ENCODE data around the gene MEMO1.
A peak's percentile ranks its signal among the peaks of the same experiment; 100 is the strongest.
"Not testable (repeated sequence)": the region's sequence is repeated elsewhere in the genome, so short reads cannot be mapped to it uniquely, and the experiment has no call there.

The MEMO1 gene

DNA sequence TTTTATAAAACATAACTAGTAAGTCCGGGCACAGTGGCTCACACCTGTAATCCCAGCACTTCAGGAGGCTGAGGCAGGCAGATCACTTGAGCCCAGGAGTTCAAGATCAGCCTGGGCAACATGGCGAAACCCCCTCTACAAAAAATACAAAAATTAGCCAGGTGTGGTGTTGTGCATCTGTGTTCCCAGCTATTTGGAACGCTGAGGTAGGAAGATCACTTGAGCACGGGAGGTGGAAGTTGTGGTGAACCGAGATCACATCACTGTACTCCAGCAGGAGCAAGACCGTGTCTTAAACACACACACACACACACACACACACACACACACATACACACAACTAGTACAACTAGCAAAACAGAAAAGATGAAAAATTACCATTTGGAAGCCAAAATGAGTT lies 103.3 kb downstream of the MEMO1 start:
- not testable (repeated sequence) for DNase-seq (ENCODE audit: low read depth)

DNA sequence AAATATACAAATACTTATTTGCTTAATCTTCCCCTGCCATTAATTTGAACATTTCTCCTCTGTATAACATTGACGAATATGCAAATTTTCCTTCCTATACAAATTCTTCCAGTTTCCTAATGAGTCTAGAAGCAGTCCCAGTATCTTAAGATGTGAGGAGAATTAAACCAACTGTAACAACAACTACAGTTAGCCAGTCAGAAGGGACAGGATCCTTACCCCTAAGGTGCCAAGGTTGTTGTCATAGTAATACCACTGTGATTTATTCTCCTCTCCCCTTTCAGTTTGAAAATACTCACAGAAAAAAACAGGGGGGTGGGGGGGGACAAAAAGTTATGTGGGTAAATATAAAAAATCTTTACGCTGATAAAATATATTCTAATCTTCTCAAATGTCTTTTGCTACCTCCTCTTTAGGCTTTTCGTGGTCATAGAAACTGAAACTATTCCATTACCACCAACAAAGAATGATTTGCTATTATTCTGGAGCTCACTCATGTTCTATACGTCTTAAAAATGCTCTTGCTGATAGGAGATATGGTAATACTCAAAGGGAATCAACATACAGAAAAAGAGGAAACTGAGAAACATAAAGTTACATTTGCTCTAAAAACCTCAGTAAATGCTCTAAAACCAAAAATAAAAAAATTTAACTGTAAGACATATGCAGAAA lies 107.6 kb downstream of the MEMO1 start:
- DNase-seq (ENCODE audit: low read depth), result no peak

DNA sequence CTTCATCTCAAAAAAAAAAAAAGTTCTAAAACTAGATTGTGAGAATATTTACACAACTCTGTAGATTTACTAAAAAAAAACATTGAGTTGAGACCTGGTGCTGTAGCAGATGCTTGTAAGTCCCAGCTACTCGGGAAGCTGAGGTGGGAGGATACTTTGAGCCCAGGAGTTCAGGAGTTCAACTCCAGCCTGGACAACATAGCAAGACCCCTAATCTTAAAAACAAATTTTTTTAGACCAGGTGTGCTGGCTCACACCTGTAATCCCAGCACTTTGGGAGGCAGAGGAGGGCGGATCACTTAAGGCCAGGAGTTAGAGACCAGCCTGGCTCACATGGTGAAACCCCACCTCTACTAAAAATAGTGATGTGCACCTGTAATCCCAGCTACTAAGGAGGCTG lies 108.9 kb downstream of the MEMO1 start:
- no peak for DNase-seq (ENCODE audit: low read depth)

DNA sequence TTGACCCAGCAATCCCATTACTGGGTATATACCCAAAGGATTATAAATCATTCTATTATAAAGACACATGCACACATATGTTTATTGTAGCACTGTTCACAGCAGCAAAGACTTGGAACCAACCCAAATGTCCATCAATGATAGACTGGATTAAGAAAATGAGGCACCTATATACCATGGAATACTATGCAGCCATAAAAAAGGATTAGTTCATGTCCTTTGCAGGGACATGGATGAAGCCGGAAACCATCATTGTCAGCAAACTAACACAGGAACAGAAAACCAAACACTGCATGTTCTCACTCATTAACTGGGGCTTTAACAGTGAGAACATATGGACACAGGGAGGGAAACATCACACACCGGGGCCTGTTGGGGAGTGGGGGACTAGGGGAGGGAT lies 110.7 kb downstream of the MEMO1 start:
- not testable (repeated sequence) for DNase-seq (ENCODE audit: low read depth)

DNA sequence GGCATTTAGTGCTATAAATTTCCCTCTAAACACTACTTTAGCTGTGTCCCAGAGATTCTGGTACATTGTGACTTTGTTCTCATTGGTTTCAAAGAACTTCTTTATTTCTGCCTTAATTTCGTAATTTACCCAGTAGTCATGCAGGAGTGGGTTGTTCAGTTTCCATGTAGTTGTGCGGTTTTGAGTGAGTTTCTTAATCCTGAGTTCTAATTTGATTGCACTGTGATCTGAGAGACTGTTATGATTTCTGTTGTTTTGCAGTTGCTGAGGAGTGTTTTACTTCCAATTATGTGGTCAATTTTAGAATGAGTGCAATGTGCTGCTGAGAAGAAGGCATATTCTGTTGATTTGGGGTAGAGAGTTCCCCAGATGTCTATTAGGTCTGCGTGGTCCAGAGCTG lies 112.5 kb downstream of the MEMO1 start:
- DNase-seq (ENCODE audit: low read depth), result not testable (repeated sequence)

DNA sequence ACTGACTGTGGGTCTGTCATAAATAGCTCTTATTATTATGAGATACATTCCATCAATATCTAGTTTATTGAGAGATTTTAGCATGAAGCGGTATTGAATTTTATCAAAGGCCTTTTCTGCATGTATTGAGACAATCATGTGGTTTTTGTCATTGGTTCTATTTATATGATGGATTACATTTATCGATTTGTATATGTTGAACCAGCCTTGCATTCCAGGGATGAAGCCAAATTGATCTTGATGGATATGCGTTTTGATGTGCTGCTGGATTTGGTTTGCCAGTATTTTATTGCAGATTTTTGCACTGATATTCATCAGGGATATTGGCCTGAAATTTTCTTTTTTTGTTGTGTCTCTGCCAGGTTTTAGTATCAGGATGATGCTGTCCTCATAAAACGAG lies 113.5 kb downstream of the MEMO1 start:
- not testable (repeated sequence) for DNase-seq (ENCODE audit: low read depth)

DNA sequence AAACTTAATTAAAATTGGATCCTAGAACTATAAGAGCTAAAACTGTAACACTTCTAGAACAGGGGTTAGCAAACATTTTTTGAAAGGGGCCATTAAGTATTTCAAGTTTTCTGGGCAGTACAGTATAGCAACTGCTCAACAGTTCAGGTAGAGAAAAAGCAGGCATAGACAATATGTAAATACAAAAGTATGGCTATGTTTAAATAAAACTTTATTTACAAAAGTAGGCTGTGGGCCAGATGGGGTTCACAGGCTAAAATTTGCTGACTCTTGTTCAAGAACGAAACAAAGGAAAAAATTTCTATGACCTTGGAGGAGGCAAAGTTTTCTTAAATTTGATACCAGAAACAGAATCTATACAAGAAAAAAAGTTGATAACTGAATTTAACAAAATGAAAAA lies 114.5 kb downstream of the MEMO1 start:
- DNase-seq (ENCODE audit: low read depth), result no peak

DNA sequence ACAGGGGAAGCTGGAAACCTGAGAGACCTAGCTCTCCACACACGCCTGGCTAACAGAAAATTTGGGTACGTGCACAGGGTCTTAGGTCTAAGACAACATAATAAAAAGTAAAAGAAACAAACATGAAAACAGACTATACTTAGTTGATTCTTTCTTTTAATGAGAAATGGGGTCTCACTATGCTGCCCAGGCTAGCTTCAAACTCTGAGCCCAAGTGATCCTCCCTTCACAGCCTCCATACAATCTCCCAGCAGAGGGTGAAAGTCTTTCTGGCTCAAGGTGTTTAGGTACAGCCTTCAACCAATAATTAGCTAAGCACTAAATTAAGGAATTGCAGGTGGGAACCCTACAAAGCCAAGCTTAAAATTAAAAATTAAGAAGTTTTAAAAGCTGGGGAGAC lies 116.2 kb downstream of the MEMO1 start:
- no peak for DNase-seq (ENCODE audit: low read depth)

DNA sequence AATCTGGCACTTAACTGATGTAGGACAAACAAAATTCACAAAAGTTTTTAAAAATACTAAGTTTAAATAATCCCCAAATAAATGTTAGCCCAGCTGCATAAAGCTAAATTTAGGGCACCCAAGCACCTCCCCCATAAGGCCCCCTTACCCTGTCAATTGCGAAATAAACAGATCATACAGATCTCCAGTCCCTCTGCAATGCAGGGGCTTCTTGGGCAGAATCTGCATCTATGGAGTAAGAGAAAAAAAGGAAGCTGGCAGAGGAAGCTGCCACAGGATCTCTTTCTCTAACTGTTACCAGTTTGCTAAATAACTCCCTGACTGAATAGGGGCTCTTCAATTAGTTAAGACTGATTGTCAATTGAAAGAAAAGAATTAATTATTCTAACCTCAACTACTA lies 117.7 kb downstream of the MEMO1 start:
- DNase-seq (ENCODE audit: low read depth), result peak; percentile 35

DNA sequence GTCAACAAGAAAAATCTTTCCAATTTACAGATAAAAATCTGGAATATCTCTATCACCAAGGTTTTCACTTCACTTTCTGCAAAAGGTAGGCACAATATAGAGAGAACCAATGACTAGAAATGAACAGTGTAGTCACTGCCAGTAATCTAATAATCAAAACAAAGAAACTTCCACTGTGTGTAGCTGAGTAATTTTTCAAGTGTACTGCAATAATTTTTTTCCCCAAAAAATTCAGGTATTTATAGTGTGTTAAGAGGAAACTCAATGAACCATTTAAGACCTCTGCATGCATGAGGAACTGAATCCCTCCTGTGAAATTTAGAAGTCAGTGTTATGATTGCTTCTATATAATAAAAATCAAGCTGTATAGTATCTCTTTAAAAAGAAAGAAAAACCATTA lies 121.8 kb downstream of the MEMO1 start:
- DNase-seq (ENCODE audit: low read depth), result no peak

DNA sequence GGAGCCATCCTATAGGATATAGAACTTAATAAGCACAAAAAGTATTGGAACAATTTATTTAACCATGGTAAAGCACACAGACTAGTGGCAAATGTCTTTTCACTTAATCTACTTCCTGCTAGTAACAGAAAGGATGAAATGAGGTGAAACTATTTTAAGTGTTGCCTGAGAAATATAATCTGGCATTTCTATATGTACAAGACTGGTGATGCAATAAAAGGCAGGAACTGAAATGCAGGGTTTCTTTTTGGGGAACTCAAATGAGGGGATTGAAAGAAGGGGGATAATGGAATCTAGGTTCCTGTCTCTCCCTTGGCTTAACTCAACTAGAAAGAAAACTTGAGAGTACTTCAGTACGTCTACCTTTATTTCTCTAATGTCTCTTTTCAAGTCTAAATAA lies 122.3 kb downstream of the MEMO1 start:
- no peak for DNase-seq (ENCODE audit: low read depth)

DNA sequence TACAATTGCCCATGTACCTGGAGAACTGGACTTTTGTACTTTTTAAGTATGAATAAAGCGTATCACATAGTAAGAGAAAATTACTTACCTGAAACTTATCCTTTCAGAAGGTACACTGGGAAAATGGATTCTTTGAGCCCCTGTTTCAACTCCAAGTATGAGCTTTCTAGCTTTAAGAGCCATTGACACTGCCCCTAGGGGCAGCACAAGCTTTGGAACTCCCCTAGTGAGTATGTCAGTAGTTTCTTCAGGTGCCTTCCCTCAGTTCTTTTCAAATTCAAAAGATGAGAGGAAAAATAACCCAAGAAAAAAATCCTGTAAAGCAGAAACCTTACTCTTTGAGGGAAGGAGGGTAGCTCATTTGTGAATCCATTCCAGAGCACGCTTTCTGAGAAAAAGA lies 124.1 kb downstream of the MEMO1 start:
- no peak for DNase-seq (ENCODE audit: low read depth)

DNA sequence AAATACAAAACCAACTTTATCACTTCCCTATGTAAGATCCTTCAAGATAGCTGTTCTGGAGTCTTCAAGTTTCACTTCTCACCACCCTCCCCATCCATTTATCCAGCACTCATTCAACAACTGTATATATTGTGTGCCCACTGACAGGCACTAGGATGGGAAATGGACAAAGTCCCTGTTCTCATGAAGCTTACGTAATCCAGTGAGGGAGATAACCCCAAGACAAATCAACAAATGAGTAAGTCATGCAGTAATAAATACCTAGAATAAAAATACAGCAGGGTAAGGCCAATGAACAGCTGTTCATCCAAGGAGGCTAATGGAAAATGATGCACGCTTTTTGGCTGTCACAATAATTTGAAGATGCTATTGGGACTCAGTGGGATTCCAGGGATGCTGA lies 133.8 kb downstream of the MEMO1 start:
- no peak for DNase-seq (ENCODE audit: low read depth)

DNA sequence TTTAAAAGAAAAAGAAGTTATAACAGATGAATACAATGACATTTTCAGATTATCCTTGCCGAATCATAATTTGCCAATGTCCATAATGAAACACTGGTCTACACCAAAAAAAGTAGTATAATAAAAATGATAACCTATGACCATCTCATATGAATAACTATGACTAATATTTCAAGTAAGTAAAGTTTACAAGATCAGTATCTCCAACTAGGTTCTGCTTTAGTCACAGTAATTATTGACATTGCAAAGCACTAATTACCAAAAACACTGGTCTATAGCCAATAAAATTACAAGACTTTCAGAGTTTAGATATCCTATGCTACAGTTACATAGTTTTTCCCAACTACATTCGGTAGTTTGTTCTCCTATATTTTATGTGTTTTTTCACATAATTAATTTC lies 136.7 kb downstream of the MEMO1 start:
- DNase-seq (ENCODE audit: low read depth), result no peak

DNA sequence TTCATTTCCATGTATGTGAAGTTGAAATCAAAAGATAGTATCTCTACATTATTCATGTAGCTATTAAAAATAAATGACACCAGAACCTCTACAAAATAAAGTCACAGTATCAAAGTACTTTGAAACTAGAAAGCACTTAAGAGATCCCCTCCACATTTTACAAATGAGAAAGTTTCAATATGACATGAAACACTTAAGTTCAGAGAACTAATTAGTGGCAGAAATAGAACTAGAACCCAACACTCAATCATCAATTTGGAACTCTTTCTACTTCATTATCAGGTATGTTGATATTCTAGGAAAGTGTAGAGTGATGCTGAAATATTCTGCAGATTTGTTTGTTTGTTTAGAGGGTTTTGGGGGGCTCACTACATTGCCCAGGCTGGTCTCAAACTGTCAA lies 145.6 kb downstream of the MEMO1 start:
- DNase-seq (ENCODE audit: low read depth), result no peak

DNA sequence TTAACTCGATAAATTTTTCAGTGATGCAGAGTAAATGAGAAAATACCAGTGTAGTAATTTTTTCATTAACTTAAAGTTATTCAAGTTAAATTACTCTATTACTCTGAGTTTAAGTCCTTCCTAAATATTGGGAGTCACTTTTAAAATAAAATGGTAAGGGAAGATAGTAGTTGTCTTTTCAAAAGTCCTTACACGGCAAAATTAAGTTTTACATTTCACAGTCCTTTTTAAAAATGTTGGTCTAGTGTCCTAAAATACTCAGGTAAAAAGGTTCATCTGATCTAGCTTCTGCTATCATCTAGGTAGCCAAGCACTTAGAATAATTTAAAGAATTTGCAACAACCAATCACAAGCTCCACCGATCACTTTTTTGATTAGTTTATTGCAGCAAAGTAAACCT lies 146.9 kb downstream of the MEMO1 start:
- no peak for DNase-seq (ENCODE audit: low read depth)

DNA sequence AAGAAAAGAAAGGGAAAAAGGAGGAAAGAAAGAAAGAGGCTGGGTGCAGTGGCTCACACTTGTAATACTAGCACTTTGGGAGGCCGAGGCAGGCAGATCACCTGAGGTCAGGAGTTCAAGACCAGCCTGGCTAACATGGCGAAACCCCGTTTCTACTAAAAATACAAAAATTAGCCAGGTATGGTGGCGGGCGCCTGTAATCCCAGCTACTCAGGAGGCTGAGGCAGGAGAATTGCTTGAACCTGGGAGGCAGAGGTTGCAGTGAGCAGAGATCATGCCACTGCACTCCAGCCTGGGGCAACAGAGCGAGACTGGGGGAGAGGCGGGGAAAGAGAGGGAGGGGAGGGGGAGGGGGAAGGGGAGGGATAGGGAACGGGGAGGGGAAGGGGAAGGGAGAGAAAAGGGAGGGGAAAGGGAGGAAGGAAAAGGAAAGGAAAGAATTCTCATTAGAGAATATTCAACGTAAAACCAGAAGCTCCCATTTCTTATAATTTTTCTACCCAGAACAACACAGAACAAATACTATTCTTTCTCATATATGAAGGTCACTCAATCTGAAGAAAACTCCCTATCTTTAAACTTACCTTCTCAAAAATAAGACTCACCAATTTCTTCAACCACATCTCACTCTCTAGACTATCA lies 147.7 kb downstream of the MEMO1 start:
- not testable (repeated sequence) for DNase-seq (ENCODE audit: low read depth)

DNA sequence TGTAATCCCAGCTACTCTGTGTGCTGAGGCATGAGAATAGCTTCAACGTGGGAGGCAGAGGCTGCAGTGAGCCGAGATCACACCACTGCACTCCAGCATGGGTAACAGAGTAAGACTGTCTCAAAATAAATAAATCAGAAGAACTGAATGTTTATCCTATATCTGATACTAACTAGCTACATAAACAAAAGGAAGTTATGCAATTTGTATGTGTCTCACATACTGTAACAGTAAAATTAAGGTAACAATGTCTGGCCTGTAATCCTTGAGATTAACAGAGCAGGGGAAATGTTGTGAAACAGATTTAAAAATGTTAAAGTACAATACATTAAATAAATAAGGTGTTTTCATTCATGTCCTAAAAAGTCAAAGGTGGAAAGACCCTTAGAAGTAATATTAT lies 150.8 kb downstream of the MEMO1 start:
- no peak for DNase-seq (ENCODE audit: low read depth)

DNA sequence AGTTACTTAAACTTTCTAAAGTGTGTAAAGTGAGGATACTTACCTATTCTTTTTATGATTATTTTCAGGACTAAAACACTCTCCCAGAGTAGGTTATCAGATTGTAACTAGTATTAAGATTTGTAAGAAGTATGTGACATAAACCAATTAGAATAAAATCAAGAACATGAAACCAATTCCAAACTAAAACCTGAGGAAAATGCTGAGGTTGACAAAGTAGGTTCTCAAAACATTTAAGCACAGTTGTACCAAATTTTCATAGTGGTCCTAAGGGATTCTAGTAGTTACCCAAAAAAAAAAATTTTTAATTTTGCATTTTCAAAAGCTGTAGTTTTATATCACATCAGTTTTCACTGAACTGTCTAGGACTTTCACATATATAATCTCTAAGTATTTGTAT lies 157.3 kb downstream of the MEMO1 start:
- DNase-seq (ENCODE audit: low read depth), result no peak

DNA sequence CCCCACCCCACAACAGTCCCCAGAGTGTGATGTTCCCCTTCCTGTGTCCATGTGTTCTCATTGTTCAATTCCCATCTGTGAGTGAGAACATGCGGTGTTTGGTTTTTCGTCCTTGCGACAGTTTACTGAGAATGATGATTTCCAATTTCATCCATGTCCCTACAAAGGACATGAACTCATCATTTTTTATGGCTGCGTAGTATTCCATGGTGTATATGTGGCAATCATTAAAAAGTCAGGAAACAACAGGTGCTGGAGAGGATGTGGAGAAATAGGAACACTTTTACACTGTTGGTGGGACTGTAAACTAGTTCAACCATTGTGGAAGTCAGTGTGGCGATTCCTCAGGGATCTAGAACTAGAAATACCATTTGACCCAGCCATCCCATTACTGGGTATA lies 168.7 kb downstream of the MEMO1 start:
- DNase-seq (ENCODE audit: low read depth), result not testable (repeated sequence)

DNA sequence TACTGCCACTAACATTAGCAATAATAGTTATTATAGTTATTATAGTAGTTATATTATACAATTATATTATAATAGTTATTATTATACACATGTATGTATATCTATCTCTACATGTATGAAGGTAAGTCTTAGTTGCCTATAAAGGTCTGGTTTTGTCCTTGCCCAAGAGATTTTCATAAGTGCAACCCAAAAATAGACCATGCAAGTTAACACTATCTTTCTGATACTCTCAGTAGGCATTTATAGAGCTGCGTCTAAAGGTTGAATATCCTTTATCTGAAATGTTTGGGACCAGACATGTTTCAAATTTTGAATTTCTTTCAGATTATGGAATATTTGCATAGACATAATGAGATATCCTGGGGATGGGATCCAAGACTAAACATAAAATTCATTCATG lies 175.4 kb downstream of the MEMO1 start:
- no peak for DNase-seq (ENCODE audit: low read depth)

DNA sequence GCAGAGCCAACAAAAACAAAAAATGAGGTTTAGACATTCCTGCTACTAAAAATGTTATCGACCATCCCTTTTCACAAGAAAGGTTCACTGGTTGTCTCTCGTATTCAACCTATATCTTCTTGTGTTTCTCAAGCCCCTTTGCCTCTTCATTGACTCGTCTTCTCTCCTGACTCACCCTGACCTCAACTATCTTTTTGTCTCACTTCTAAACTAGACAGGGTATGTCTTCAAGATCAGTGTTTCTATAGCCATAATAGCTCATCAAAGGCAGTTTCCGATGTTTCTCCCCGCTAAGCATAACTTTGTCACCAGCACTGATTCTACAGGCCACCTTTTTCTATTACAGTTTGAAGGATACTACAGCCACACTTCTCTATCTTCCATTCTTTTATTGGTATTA lies 178.4 kb downstream of the MEMO1 start:
- DNase-seq (ENCODE audit: low read depth), result no peak

DNA sequence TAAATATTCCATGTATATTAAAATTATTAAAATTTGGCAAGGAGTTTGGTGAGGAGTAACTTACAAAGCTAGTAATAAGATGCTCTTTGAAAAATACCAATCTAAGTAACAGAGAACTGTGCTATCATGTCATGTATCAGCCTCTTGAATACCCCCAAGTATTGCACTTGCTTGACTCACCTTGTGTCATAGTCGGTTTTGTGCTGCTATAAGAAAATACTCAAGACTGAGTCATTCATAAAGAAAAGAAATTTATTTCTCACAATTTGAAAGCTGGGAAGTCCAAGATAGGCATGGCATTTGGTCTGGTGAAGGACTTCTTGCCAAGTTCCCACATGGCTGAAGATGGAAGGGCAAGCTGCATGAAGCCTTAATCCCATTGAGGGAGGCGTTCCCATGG lies 179.2 kb downstream of the MEMO1 start:
- no peak for DNase-seq (ENCODE audit: low read depth)

DNA sequence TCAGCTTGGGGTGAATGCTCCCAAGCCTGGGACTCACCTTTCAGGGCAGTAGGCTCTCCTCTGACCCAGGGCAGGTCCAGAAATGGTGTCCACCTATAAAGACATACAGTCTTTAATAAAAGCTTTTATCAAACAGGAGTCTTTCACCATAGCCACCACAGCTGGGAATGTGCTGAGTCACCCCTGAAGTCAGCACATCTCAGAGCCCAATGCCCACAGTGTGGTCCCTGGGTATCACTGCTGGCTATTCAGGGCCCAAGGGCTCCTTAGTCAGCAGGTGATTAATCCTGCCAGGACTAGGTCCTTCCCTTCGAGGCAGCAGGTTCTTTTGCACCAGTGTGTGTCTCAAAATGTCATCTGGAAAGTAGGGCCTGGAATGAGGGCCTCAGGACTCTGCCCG lies 181.9 kb downstream of the MEMO1 start:
- DNase-seq (ENCODE audit: low read depth), result no peak
